HT-29 (cell line): ENCODE data around the gene MRPL52. TPM values are rescaled to one million over a fixed set of nuclear protein-coding genes. Genes with fewer than 3 reads are reported as not detected.
"Not testable (repeated sequence)": the region's sequence is repeated elsewhere in the genome, so short reads cannot be mapped to it uniquely, and the experiment has no call there.

Source experiments
- DNase-seq: peaks from one replicate; pipeline ENCODE4 v3.0.0-alpha.2; 2015; ENCODE audit warnings: low spot score
- total RNA-seq: library from RNA; depleted of rRNA; stranded (reverse); fragments of >200 nt; shearing (Covaris generic); gene quantifications from 2 replicates; pipeline ENCODE4 v1.2.3, GENCODE V29; 2014

Gene MRPL52
- total RNA-seq, 1 experiment from 2014 or later = 45.9 TPM

DNA sequence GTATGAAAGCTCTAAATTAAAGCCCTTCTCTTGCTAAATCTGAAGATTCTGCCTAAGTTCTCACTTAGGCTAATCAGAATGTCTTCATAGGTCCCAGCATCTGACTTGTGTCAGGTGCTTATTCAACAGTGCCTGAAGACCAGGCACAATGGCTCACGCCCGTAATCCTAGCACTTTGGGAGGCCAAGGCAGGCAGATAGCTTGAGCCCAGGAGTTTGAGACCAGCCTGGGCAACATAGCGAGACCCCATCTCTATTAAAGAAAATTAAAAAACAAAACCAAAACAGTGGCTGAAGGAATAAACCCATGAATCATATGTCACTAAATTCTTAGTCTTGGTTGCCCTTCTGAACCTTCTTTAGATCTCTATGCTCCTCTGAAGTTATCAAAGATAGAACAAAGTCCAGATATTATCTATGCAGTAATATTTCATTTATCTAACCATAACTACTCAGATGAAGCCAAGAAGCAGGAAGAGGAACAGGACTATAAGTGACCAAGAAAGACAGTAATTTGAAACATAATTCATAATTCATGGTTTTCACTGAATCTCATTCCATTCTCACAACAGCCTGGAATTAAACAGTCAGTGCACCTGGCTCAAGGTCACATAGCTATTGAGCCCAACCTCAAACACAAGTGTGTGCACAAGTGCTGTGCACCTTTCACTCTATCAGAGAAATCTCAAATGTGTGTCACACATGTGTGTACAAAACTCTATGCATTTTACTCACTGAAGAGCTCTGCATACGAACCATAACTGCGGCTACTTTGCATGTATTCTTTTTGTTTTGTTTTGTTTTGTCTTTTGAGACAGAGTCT lies 21.1 kb upstream of the MRPL52 start:
- no peak for DNase-seq

DNA sequence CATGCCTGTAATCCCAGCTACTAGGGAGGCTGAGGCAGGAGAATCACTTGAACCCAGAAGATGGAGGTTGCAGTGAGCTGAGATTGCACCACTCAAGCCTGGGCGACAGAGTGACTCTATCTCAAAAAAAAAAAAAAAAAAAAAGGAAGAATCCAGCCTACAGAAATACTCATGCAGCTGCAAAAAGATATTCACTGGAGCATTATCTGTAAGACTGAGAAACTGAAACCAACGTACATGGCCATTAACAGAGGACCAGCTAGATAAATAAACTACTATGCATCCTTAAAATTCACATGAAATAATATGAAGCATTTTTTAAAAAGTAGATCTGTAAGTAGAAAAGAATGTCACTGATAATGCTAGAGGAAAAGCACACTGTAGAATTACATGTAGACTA lies 18.0 kb upstream of the MRPL52 start:
- DNase-seq = no peak

DNA sequence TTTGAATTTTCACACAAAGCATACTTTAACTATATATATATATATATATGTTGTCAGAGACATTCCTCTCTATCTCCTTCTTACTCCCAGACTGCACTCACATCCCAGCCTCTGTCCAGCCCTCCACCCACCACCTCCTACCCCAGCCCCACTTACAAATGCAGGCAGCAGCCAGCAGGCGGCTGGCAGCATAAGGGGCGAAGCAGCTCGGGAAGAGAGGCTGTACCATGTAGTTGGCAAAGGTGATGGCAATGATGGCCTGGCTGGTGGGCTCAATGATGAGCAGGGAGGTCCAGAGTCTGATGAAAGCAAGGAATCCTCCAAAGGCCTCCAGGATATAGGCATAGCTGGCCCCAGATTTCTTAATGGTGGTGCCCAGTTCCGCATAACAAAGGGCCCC lies 16.9 kb upstream of the MRPL52 start:
- no peak for DNase-seq

DNA sequence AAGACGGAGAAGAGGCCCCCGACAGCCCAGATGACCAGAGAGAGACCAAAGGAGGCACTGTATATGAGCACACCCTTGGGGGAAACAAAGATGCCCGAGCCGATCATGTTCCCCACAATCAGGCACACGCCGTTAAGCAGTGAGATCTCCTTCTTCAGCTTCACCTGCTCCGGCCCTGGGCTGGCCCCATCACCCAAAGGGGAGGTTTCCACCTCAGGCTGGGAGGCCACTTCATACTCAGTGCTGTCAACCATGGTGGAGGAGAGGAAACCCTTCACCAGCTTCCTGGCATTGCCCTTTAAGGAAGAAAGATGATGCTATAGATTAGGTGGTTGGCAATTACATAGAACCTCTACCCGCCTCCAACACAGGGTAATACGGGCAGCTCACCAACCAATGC lies 16.5 kb upstream of the MRPL52 start:
- DNase-seq = no peak

DNA sequence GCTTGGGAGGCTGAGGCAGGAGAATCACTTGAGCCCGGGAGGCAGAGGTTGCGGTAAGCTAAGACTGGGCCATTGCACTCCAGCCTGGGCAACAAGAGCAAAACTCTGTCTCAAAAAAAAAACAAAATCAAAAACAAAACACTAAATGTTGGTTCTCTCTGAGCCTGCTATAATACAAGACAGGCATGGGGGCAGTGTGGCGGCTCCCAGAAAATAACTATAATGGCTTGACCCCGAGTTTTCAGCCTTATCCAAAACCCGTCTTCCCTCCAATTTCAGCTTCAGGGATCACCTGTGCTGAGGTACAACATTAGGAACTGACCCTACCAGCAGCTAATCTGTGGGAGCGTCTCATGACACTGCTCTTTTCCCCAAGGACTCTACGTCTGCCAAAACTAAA lies 15.3 kb upstream of the MRPL52 start:
- DNase-seq = no peak

DNA sequence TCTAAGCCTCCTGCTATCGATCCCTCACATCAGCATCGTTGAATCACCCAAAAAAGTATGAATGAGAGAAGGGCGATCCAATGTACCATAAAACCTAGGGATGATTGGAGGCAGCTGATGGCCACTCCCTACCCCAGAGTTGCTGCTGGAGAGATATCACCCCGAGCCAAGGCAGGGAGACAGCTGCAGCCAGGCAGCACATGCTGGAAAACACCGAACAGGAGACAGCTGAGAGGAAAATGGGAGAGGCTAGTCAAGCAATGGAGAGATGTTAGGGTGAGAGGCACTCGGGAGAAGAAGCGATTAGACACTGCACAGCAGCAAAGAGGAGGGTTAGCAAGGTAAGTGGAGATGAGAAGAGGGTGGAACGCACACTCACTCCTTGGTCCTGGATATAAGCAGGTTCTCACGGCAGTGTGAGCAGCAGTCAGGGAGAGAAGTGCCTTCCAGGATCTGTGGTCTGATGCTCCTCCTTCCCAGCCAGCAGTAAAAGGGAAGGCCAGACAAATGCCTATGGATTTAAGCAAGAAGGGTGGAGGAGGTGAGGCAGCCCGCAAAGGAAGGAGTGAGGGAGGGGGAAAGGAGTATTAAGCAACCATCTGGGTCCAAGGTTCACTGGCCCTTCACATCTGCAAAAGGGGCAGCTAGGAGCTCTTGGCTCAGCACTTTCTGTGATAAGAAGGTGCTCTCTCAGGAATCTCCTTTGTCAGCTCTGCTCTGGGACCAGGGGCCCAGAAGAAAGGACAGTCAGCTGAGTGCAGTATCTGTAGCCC lies 14.6 kb upstream of the MRPL52 start, which contains the start of gene SLC7A7:
TSS of gene SLC7A7 (minus strand) at position 495 of the 773 bp plus-strand sequence. CDS start 2,037 bp downstream, outside the sequence.
- DNase-seq = peak; percentile 55

DNA sequence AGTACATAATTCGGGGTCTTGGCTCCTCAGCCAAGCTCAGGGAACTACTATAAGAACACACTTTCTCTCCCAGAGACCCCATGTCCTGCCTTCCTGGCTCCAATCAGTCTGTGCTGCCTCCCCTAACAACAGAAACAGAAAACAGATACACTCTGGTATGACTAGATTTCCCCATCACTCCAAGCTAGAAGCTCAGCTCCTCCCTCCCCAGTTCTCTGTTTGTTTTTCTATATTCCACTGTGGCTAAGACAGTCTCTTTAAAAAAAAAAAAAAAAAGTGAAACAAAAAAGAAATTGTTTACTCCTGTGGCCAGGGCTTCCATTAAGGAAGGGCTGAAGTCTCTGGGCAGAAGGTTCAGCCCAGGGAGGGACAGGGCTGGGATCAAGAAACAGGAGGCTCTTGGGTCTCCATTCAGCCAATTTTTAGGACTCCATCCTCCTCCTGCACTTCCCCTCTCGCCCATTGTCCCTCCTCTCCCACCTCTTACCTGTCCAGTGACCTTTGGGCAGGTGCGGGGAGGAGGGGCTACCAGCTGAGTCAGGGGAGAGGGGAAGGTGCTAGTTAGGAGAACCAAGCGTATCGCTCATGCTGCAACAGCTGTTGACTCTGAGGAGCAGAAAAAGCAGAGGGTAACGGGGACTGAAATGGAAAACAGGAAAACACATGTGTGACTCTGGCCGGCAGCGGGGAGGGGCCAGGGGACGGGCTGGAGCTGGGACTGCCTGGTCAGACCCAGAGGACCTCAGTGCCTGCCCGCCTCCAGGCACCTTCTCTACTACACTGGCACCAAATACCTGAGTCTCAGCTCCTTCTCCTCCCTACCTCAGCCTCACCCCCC lies 10.3 kb upstream of the MRPL52 start:
- DNase-seq = peak; percentile 34

DNA sequence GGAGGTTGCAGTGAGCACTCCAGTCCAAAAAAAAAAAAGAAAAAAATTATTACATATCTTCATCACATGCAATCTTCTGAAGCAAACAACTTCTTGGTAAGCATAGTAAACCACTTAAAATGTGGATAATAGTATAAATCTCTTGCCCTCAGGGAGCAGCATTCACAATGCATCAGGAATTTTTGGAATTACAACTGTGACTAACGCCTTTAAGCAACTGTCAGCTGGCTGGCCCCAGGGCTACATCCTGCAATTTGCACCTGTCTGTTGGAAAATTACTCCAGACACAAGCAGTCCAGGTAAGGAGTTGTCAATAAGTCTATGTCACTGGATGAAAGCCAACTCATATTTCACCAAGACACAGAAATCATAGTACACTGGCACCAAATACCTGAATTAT lies 9.0 kb upstream of the MRPL52 start:
- DNase-seq = no peak

DNA sequence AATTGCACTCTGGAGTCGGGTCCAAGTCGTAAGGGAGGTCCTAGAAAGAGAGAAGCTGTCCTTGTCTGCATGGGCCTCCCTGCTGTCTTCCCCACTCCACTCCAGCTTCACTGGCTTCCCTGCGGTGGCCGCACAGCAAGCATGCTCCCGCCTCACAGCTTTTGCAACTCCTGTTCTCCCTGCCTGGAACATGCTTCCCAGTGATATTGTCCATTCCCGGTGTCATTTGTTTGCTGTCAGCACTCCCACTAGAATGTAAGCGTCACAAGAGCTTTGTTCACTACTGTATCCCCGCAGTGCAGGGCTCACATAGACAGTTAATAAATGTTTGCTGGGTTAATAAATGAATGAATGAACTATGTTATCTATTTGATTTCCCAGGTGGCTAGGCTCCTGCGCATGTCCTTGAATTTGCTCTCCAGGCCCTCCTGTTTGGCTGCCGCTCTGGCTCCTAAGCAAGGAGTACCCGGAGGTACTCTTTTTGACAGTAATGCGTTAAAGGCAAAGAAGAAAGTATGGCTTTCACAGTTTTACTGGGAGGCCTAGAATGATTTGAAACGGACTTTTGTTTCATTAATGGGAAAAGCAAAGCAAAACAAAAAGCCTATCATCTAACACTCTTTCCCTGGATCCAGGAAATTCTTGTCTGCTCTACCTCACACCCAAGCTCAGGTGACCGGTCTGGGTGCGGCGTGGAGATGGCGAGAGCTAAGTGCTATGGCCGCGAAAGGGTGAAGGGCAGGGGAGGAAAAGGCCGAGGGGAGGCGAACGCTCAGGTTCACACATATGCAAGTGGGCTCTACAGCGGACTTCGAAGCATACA lies 8.3 kb upstream of the MRPL52 start:
- DNase-seq = no peak

DNA sequence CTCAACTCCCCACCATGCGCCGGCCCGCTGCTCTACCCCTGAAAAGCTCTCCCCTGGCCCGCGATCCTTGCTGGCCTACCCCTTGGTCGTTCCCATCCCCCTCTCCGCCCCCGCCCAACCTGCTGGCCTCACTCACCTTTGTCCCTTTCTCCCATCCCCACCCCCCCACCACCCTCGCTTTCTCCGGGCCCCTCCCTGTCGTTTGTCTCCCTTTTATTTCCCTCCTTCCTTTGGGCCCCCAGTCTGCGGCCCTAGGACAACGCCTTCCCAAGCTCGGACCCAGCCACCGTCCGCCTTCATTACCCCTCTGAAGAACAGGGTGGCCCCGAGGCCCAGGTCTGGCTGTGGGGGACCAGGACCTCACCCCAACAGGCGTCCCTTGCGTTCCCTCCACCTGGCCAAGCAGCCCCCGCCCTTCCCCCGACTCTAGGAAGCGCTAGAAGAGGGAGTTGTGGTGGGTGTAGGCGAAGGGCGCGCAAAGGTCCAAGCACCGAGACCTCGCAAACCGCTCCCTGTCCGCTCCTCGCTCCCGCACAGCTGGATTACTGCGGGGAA lies 7.6 kb upstream of the MRPL52 start:
- no peak for DNase-seq

DNA sequence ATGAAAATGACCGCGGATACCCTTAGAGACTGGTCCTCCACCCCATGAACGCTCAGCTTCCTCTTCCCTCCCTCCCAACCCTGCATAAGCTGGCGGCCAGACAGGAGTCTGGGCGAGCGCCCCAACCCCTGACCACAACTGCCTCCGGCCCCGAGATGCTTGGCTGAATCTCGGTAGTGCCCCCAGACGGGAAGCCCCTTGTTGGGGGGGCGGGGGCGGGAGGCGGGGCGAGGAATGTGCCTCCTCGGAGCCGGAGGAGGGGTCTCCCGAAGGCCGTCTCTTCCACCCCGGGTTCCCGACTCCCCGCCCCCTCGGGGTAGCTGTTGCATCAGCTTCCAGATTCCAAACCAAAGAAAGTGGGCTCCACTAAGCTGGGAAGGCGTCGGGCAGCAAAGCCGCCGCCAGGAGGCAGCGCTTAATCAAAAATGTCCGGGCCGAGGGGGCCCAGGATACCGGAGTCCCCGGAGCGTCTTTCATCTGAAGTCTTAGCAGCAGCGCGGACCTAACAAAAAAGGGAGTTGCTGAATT lies 7.1 kb upstream of the MRPL52 start:
- DNase-seq = peak; percentile 70

DNA sequence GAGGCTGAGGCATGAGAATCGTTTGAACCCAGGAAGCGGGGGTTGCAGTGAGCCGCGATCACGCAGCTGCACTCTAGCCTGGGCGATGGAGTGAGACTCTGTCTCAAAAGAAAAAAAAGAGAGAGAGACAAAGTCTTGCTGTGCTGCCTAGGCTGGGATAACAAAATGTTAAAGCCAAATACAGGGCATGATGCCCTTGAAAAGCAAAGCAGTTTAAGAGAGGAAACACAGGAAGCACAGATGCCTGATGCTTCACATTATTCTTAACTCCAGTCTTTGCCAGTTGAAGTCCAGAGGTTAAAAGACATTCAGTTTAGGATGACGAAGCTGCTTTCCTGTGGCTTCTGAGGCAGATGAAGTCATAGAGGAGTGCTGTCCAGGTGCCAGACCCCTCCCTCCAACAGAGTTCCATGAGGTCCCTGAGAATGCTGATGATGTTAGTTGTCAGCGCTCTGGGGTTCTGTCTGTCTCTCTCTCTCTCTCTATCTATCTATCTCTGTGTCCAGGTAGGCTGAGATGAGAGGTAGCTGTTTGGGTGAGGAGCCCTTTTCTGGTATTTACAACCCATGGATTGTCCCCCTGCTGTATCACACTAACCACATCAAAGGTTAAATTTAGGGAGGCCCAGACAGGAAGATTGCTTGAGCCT lies 4.9 kb upstream of the MRPL52 start:
- DNase-seq = no peak

DNA sequence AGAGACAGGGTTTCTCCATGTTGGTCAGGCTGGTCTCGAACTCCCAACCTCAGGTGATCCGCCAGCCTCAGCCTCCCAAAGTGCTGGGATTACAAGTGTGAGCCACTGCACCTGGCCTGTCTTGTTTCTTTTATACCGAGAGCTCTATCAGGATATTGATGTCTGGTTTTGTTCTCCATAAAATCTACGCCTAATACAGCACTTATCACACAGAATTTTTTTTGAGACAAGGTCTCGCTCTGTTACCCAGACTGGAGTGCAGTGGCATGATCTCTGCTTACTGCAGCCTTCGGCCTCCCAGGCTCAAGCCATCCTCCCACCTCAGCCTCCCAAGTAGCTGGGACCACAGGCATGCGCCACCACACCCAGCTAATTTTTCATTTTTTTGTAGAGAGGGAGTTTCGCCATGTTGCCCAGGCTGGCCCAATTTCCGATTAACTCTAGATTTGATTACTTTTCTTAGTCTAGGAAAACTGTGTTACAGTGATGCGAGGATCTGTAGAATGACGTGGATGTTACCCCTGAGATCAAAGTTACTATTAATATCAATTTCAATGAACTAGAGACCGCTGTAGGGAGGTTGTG lies 519 bp upstream of the MRPL52 start:
- DNase-seq = not testable (repeated sequence)

DNA sequence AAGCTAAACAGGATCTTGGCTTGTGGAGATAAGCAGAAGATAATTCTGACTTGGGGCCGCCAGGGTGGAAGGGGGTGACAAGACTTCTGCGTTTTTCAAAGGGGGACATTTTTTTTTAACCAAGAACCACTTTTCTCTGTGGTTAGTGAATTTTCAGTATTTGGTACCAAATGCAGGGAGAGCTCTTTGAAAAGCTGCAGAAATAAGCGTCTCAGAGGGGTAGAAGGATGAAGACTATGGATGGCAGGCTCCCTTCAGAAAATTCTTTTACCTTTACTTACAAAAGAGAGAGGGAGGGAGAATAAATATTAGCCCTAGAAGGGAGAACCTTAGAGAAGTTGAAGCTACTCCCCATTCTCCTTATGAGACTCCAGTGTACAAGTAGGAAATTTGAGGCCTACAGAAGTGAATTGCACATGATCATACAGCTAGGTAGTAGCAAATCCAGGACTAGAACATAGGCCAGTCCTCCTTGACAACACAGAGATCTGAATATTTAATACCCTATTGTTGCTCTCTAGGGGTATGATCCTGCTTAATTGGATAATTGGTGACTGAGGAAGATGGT lies 840 bp downstream of the MRPL52 start:
- no peak for DNase-seq

DNA sequence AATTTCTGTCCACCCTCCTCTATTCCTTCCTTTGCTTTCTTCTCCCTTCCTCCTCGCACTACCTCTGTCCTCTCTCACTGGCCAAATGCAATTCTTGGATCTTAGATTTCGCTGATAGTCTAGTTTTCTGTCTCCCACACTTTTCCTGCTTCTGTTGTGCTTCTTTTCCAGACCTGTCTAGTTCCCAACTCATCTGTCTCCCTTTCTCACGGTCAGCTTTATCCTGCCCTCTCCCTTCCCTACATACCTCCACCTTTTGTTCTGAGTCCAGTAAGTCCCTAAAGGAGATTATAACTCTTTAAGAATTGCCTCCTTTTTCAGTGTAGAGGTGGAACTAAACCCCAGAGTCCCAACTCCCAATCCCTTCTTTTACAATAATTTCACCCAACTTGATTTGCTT lies 5.8 kb downstream of the MRPL52 start:
- DNase-seq = no peak

DNA sequence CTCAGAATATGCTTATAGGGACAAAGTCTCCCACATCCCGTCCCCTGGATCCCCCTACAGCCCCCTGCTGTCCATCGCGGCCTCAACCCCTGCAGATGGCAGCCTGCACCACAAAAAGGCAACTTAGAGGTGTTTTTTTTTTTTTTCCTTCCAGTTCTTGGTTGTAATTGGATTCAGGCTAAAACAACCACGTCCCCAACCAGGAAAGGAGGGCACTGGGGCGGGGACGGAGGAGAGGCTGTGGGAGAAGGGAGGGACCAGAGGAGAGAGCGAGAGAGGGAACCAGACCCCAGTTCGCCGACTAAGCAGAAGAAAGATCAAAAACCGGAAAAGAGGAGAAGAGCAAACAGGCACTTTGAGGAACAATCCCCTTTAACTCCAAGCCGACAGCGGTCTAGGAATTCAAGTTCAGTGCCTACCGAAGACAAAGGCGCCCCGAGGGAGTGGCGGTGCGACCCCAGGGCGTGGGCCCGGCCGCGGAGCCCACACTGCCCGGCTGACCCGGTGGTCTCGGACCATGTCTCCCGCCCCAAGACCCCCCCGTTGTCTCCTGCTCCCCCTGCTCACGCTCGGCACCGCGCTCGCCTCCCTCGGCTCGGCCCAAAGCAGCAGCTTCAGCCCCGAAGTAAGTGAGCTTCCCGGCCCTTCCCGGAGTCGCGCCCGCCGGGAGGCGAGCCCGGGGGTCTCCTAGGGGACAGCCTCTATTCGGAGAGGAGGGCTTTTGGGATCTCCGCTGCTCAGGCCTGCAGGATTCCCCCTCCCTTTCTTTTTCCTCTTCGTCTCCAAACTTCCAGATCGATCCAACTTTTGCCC lies 6.8 kb downstream of the MRPL52 start, which contains the start of gene MMP14:
TSS of gene MMP14 (plus strand) at position 285 of the 813 bp plus-strand sequence. CDS start at position 518, 233 bp downstream.
- no peak for DNase-seq

DNA sequence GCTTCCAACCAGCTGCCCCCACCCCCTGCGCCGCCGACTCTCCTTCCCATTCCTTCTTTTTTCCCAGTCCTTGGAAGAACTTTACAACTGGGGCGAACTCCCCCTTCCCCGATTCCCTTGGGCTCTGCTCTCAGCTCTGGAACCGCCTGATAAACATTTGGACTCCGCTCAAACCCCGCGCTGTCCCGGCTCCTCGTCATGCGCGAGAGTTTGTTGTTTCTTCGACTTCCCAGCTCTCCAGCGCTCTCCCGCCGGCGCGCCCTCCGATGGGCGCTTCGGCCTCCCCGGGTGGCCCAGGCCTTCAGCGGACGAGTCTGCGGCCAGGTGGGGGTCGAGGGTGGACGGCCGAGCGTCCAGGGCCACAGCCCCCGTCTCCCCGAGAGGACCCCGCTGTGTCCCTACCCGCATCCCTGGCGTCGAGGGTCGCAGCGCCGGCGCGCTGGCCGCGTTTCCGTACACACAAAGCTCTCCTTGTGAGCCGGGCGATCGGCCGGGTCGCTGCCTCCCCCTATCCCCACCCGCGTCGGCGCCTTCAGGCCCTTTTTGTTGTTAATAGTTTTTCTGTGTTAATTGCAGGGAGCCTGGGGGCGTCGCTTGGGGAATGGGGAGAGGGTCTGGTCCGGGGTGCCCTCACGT lies 7.5 kb downstream of the MRPL52 start:
- DNase-seq = no peak
